ENCODE data around the gene ADAMTS9. TPM values are rescaled to one million over a fixed set of nuclear protein-coding genes. Genes with fewer than 3 reads are reported as not detected.
A peak's percentile ranks its signal among the peaks of the same experiment; 100 is the strongest.

The ADAMTS9 gene
- total RNA-seq, 1 donor from 2014 or later, result 11.7 TPM

- Histone ChIP-seq H3K36me3 (peaks cover 38% of the 10 kb centered on the region), H3K27me3 (ENCODE audit: low read depth) (no peaks in the 10 kb centered on the region), H3K4me1 (no peaks in the 10 kb centered on the region), H3K4me3 (no peak overlapping the region), H3K27ac (no peak overlapping the region), H3K9me3 (no peaks in the 10 kb centered on the region)
- intact Hi-C loops (cut with DNase I), result no loop called here
- no peak for TF ChIP-seq CTCF (IDR thresholded peaks at IDR 0.05)
- ATAC-seq (no peak), DNase-seq (no peak)
These were observed 88.1 kb downstream of the ADAMTS9 start for GRCh38 chr3:64599651-64600050.

GRCh38 chr3:64595253-64595694 is 92.5 kb downstream of the ADAMTS9 start:
- intact Hi-C loops (cut with DNase I), result no loop called here
- no peak overlapping the region for H3K27ac ChIP-seq
- H3K27me3 ChIP-seq (ENCODE audit: low read depth), result no peaks in the 10 kb centered on the region
- TF ChIP-seq CTCF (IDR thresholded peaks at IDR 0.05), result no peak
- H3K9me3 ChIP-seq, result no peaks in the 10 kb centered on the region
- no peaks in the 10 kb centered on the region for H3K4me1 ChIP-seq
- H3K36me3 ChIP-seq, result peaks cover 34% of the 10 kb centered on the region
- peak; percentile 61 to 72 for ATAC-seq
- no peak overlapping the region for H3K4me3 ChIP-seq
- no peak for DNase-seq

- ATAC-seq (no peak), DNase-seq (no peak)
- intact Hi-C loops (cut with DNase I), result no loop called here
- Histone ChIP-seq H3K4me3 (no peak overlapping the region), H3K4me1 (no peaks in the 10 kb centered on the region), H3K36me3 (peaks cover 31% of the 10 kb centered on the region), H3K9me3 (no peaks in the 10 kb centered on the region), H3K27me3 (ENCODE audit: low read depth) (no peaks in the 10 kb centered on the region), H3K27ac (no peak overlapping the region)
- no peak for TF ChIP-seq CTCF (IDR thresholded peaks at IDR 0.05)
These were observed 93.7 kb downstream of the ADAMTS9 start for GRCh38 chr3:64594134-64594533.

- intact Hi-C loops (cut with DNase I), result no loop called here
- H3K4me1 ChIP-seq, result no peaks in the 10 kb centered on the region
- no peak for DNase-seq
- no peak for TF ChIP-seq CTCF (IDR thresholded peaks at IDR 0.05)
- H3K9me3 ChIP-seq, result no peaks in the 10 kb centered on the region
- H3K4me3 ChIP-seq, result no peak overlapping the region
- H3K27ac ChIP-seq, result no peak overlapping the region
- no peaks in the 10 kb centered on the region for H3K27me3 ChIP-seq (ENCODE audit: low read depth)
- ATAC-seq, result no peak
- H3K36me3 ChIP-seq, result peaks cover 27% of the 10 kb centered on the region
These were observed 94.5 kb downstream of the ADAMTS9 start for GRCh38 chr3:64593350-64593749.

GRCh38 chr3:64591615-64592014 is 96.2 kb downstream of the ADAMTS9 start:
- no peak overlapping the region for H3K4me3 ChIP-seq
- intact Hi-C loops (cut with DNase I), result no loop called here
- no peak overlapping the region for H3K27ac ChIP-seq
- TF ChIP-seq CTCF (IDR thresholded peaks at IDR 0.05), result no peak
- H3K36me3 ChIP-seq, result peaks cover 26% of the 10 kb centered on the region
- H3K4me1 ChIP-seq, result no peaks in the 10 kb centered on the region
- no peaks in the 10 kb centered on the region for H3K27me3 ChIP-seq (ENCODE audit: low read depth)
- no peak for DNase-seq
- no peaks in the 10 kb centered on the region for H3K9me3 ChIP-seq
- ATAC-seq, result no peak

GRCh38 chr3:64588380-64588779 is 99.4 kb downstream of the ADAMTS9 start:
- no peaks in the 10 kb centered on the region for H3K4me1 ChIP-seq
- no peak overlapping the region for H3K27ac ChIP-seq
- TF ChIP-seq CTCF (IDR thresholded peaks at IDR 0.05), result no peak
- DNase-seq (no peak), ATAC-seq (no peak)
- intact Hi-C loops (cut with DNase I), result no loop called here
- peaks cover 11% of the 10 kb centered on the region for H3K36me3 ChIP-seq
- H3K9me3 ChIP-seq, result no peaks in the 10 kb centered on the region
- no peaks in the 10 kb centered on the region for H3K27me3 ChIP-seq (ENCODE audit: low read depth)
- H3K4me3 ChIP-seq, result no peak overlapping the region

Data from lower lobe of right lung (tissue), 2 donors.